PFSK-1 (cell line): Measurements from ENCODE around the gene RNASEH1.

Source experiments
- FOXP2 ChIP-seq: optimal IDR thresholded peaks from 2 replicates; pipeline ENCODE3; 2011; ENCODE audit warnings: borderline replicate concordance, control low read depth, inconsistent platforms; ENCODE audit not compliant: insufficient read depth; ENCODE audit errors: extremely low read length, extremely low read depth
- POLR2AphosphoS5 ChIP-seq: IDR thresholded peaks from 2 replicates; pipeline ENCODE4 v1.6.1; 2012; ENCODE audit warnings: low read depth, mild to moderate bottlenecking, control low read depth, low read length, moderate library complexity
- SIN3A ChIP-seq: IDR thresholded peaks from 2 replicates; pipeline ENCODE4 v1.6.1; 2012; ENCODE audit warnings: mild to moderate bottlenecking, low read length, moderate library complexity, borderline replicate concordance; ENCODE audit not compliant: insufficient read depth
- TAF1 ChIP-seq: IDR thresholded peaks from 2 replicates; pipeline ENCODE4 v1.6.1; 2012; ENCODE audit warnings: low read length, control low read depth, borderline replicate concordance; ENCODE audit not compliant: insufficient read depth
- TF ChIP-seq, protein P1 (sequence below), 2 experiments: IDR thresholded peaks; 2 replicates each; pipeline versions ENCODE4 v1.6.1 to v1.8.0; 2011 to 2012; ENCODE audit warnings: low read depth in 2 of 2, low read length in 2 of 2, control low read depth in 1 of 2, inconsistent platforms in 1 of 2, mild to moderate bottlenecking in 1 of 2, moderate library complexity in 1 of 2; ENCODE audit not compliant: insufficient read depth in 1 of 2

DNA sequence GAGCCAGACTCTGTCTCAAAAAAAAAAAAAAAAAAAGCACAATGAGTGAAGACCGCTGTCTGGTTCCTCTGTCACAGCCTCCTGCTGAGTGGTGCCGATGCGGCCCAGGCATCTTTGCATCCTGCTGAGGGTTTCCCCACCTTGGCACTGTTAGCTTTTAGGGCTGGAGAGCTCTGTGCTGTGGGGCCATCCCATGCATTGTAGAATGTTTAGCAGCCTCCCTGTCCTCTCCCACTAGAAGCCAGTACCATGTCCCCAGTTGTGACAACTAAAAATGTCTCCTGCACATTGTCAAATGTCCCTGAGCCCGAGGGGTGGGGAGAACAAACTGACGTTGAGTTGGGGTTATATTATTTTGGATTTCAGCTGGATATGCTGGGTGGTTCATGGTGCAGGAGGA is 28.9 kb upstream of the RNASEH1 start:
- no peak for TF ChIP-seq SIN3A
- no peak for TF ChIP-seq TAF1
- TF ChIP-seq POLR2AphosphoS5, result no peak
- TF ChIP-seq FOXP2, result no peak
- TF ChIP-seq, protein P1, sequence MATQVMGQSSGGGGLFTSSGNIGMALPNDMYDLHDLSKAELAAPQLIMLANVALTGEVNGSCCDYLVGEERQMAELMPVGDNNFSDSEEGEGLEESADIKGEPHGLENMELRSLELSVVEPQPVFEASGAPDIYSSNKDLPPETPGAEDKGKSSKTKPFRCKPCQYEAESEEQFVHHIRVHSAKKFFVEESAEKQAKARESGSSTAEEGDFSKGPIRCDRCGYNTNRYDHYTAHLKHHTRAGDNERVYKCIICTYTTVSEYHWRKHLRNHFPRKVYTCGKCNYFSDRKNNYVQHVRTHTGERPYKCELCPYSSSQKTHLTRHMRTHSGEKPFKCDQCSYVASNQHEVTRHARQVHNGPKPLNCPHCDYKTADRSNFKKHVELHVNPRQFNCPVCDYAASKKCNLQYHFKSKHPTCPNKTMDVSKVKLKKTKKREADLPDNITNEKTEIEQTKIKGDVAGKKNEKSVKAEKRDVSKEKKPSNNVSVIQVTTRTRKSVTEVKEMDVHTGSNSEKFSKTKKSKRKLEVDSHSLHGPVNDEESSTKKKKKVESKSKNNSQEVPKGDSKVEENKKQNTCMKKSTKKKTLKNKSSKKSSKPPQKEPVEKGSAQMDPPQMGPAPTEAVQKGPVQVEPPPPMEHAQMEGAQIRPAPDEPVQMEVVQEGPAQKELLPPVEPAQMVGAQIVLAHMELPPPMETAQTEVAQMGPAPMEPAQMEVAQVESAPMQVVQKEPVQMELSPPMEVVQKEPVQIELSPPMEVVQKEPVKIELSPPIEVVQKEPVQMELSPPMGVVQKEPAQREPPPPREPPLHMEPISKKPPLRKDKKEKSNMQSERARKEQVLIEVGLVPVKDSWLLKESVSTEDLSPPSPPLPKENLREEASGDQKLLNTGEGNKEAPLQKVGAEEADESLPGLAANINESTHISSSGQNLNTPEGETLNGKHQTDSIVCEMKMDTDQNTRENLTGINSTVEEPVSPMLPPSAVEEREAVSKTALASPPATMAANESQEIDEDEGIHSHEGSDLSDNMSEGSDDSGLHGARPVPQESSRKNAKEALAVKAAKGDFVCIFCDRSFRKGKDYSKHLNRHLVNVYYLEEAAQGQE (IDR thresholded peaks at IDR 0.05; ENCODE audit: insufficient read depth in 1 of 2, low read depth in 2 of 2, low read length in 2 of 2), result no peak
